Measurements from ENCODE around the gene PCDH19.

PCDH19 gene

DNA sequence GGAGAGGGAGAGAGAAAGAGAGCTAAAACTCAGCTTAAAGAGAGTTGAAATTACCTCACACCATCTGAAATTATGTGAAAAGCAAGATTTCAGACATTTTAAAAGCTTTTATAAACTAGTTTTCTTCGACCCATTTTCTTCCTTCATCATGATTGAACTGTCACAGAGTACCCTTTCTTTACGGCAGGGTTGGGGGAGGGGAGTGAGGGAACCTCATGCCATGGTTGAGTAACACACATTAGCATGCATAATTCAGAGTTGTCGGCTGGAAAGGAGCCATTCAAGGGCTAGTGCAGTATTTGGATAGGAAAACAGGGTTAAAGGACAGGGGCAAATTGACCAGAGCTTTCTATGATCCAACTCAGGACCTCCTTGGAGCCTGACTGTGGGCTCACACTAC lies 46.2 kb downstream of the PCDH19 start:
- DNase-seq (ENCODE audit: insufficient read length, low spot score) (no peak), FAIRE-seq (no peak)
- TF ChIP-seq, protein P1, sequence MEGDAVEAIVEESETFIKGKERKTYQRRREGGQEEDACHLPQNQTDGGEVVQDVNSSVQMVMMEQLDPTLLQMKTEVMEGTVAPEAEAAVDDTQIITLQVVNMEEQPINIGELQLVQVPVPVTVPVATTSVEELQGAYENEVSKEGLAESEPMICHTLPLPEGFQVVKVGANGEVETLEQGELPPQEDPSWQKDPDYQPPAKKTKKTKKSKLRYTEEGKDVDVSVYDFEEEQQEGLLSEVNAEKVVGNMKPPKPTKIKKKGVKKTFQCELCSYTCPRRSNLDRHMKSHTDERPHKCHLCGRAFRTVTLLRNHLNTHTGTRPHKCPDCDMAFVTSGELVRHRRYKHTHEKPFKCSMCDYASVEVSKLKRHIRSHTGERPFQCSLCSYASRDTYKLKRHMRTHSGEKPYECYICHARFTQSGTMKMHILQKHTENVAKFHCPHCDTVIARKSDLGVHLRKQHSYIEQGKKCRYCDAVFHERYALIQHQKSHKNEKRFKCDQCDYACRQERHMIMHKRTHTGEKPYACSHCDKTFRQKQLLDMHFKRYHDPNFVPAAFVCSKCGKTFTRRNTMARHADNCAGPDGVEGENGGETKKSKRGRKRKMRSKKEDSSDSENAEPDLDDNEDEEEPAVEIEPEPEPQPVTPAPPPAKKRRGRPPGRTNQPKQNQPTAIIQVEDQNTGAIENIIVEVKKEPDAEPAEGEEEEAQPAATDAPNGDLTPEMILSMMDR (IDR thresholded peaks at IDR 0.05; ENCODE audit: insufficient read depth, missing control alignments) = no peak

DNA sequence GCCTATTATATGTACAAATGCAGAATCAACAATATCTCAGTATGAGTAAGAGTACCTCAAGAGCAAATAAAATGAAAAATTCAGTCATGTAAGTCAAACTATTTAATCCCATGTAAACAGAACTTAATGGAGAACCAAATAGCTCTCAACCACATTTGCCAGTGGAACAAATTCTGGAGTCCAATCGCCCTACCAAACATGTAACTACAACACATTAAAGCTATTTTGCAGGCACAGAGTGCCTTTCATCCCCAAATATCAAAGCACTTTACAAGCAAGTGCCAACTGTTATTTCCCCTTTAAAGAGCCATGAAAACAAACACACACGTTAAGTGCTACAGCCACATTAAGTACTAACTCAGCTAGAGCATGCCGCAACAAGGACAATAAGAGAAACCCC lies 51.3 kb downstream of the PCDH19 start:
- TF ChIP-seq, protein P1 (IDR thresholded peaks at IDR 0.05; ENCODE audit: insufficient read depth, missing control alignments) = no peak

DNA sequence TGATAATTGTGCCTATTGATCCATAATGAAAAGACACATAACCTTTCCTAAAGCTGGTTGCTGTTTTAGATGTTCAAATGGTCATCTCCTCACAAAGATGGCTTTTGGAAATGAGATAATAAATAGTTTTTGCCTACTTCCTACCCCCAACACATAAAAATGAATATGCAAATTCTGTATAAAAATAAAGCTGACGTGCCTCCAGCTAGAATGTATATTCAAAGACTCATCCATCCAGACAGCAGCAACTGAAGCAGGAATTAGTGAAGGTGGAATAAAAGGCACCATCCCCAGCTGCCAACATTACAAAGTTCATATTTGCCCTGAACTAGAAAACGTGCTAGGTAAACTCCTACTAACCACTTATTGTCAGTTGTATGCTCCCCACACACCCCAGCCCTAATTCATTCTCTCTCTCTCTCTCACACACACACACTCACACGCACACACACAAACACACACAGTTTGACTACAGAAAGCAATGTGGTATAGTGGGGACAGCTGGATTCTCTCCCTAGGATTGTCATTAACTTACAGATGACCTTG lies 53.6 kb downstream of the PCDH19 start:
- DNase-seq (ENCODE audit: insufficient read length, low spot score) (no peak), FAIRE-seq (no peak)
- TF ChIP-seq, protein P1 (IDR thresholded peaks at IDR 0.05; ENCODE audit: insufficient read depth, missing control alignments) = no peak

More for the DNA sequence above, 51.3 kb downstream of the PCDH19 start:
- DNase-seq (ENCODE audit: insufficient read length, low spot score) = no peak
- no peak for FAIRE-seq

DNA sequence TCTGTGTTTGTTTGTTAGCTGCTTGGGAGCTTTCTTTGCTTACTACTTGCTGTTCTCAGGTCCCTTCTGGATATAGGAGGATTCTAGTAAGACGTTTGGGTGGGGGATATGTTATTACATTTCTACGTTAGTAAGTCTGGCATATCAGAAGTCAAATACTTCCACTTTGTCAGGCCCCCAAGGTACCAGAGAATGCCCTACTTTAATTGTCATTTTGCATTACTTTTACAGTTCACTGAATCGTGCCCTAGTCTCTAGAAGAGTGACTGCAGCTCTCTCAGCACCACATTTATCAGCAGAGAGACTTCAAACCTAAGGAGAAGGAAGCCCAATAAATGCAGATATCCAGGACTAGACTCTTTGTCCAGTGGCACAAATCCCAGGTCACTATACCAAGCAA lies 54.4 kb downstream of the PCDH19 start:
- no peak for DNase-seq (ENCODE audit: insufficient read length, low spot score)
- FAIRE-seq = no peak
- TF ChIP-seq, protein P1 (IDR thresholded peaks at IDR 0.05; ENCODE audit: insufficient read depth, missing control alignments) = no peak

DNA sequence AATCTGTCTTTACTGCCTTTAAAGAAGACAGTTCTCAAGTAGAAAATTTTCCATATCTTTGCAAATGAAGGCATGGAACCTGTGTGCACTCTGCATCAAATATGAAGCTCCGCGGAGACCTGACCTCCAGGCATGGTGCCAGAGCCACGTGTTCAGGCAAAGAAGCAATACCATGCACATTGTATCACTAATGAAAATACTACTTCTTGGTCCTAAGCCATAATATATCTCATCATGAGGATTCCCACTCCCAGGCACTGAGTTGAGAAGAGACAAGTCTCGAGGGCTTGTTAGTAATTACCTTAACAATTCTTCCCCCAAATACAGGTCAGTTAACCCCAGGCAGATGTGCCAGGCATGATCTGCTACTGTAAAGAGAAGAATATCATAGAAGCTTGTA lies 56.7 kb downstream of the PCDH19 start:
- no peak for FAIRE-seq

DNA sequence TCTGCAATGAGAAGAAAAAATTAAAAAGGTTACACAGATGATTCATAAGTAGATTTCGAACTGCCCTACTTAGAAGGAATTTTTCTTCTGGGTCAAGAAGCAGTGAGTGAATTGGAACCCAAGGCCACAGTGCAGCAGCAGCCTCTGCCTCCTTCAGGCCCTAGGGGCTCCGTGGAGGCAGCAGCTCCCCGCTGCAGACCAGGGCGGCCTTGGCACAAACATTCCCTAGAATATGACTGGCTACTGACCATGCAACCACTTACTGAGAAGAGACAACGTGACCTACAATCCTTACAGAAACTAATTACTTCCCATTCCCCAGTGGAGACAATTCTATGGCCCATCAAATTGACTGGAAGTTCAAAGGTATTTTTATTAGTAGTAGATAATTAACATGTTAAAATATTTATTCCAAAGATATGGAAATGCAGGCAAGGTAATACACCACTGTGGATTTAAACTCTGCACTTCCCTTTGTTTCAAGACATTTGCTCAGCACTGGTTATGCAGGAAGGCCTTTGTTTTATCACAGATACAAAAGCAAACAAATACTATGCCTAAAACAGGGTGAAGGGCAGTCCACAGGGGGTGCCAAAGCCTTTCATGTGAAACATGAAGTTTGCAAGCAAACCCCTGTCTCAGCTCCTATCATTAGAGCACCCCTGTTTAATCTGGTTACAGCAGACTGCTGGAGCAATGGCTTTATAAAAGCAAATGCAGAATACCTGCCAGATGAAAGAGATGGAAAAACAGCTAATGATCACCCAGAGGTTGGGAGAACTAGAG lies 59.2 kb downstream of the PCDH19 start:
- DNase-seq (ENCODE audit: insufficient read length, low spot score) (no peak), FAIRE-seq (no peak)
- TF ChIP-seq, protein P1 (IDR thresholded peaks at IDR 0.05; ENCODE audit: insufficient read depth, missing control alignments) = no peak

More for the DNA sequence above, 56.7 kb downstream of the PCDH19 start:
- DNase-seq (ENCODE audit: insufficient read length, low spot score) = no peak
- TF ChIP-seq, protein P1 (IDR thresholded peaks at IDR 0.05; ENCODE audit: insufficient read depth, missing control alignments) = no peak

DNA sequence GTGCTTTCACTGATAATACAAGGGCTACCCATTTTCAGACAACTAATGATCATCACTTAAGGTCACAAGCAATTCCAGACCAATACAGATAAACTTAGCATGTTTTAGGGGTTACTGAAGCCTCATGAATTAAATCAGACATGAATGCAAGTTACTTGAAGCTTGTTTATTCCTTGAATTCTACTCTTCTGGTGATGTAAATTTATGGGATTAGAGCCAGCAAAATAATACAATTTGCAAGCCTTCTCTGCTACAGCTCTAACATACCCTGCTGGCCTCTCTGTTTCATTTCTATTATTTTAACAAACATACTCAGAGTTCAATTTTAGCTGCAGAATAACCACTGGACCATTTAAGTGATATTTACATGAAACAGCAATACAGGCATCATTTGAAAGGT lies 60.7 kb downstream of the PCDH19 start:
- TF ChIP-seq, protein P1 (IDR thresholded peaks at IDR 0.05; ENCODE audit: insufficient read depth, missing control alignments) = no peak
- FAIRE-seq = no peak

More for the DNA sequence above, 60.7 kb downstream of the PCDH19 start:
- no peak for DNase-seq (ENCODE audit: insufficient read length, low spot score)
